GM21515 (cell line): ENCODE measurements around the gene ZCCHC12.

Source experiments
- ATAC-seq: cut with Tn5 transposase; IDR thresholded peaks from one replicate; pipeline ENCODE4 v1.9.1; 2021; ENCODE audit not compliant: unreplicated experiment

ZCCHC12 gene

GRCh38 chrX:118865231-118865630 lies 41.6 kb downstream of the ZCCHC12 start:
- no peak for ATAC-seq

GRCh38 chrX:118867251-118867650 lies 43.6 kb downstream of the ZCCHC12 start:
- ATAC-seq, result no peak

GRCh38 chrX:118872102-118872566 lies 48.5 kb downstream of the ZCCHC12 start:
- ATAC-seq, result no peak
